Lower leg skin (tissue), 3 donors: ENCODE measurements around the gene NUDT2.

Experiments used
- POLR2A ChIP-seq, 2 donors: fragments of 450-650 bp; IDR thresholded peaks; one replicate each; pipeline ENCODE4 v1.6.1; 2016 to 2017; ENCODE audit warnings: antibody characterized with exemption in 2 of 2, mild to moderate bottlenecking in 1 of 2, moderate library complexity in 1 of 2
- TF ChIP-seq, protein P1 (sequence below), 3 donors: fragments of 450-650 bp; IDR thresholded peaks; one replicate each; pipeline ENCODE4 v1.5.1; 2016; ENCODE audit warnings: antibody characterized with exemption in 3 of 3, mild to moderate bottlenecking in 3 of 3, moderate library complexity in 2 of 3

DNA sequence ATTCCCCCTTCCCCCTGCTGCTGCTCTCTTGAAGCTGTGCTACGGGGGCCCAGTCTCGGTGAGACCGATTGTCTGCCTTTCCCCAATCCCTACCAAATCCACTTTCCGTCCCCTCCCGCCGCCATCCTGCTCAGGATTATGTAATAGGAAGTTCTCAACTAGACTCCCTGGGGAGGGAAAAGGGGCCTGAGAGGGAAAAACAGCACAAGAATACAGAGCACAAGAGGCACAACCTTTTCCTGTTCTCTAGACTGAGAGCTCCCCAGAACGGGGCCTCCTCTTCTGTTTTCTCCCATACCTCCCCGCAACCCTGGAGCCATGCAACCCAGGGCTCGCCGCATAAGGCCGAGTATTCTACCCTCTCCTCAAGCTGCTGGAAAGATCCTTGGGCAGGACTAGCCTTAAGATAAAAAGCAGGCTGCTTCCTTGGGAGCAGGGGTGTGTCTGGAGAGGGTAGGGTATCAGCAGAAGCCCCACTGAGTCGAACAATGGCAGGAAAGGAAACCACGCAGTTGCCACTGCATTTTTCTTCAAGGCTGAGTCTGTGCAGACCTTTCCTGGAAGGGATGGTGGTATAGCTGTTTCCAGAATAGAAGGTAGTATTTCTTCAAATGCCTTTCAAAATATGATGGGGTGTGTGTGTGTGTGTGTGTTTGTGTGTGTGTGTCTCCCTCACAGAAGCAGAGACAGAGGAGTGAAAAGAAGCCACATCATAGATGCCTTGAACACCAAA is 34.4 kb downstream of the NUDT2 start:
- TF ChIP-seq, protein P1, sequence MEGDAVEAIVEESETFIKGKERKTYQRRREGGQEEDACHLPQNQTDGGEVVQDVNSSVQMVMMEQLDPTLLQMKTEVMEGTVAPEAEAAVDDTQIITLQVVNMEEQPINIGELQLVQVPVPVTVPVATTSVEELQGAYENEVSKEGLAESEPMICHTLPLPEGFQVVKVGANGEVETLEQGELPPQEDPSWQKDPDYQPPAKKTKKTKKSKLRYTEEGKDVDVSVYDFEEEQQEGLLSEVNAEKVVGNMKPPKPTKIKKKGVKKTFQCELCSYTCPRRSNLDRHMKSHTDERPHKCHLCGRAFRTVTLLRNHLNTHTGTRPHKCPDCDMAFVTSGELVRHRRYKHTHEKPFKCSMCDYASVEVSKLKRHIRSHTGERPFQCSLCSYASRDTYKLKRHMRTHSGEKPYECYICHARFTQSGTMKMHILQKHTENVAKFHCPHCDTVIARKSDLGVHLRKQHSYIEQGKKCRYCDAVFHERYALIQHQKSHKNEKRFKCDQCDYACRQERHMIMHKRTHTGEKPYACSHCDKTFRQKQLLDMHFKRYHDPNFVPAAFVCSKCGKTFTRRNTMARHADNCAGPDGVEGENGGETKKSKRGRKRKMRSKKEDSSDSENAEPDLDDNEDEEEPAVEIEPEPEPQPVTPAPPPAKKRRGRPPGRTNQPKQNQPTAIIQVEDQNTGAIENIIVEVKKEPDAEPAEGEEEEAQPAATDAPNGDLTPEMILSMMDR (IDR thresholded peaks at IDR 0.05), result no peak
- TF ChIP-seq POLR2A (IDR thresholded peaks at IDR 0.05), result no peak
